GM23338 (cell line): ENCODE results near the gene CCT2. TPM values are rescaled to one million over a fixed set of nuclear protein-coding genes. Genes with fewer than 3 reads are reported as not detected.

Experiments used
- ATAC-seq: fragments of 200-7000 bp; cut with Tn5 transposase; 3 replicates; pipeline ENCODE4 v1.9.1; 2020
- DNase-seq: peaks from one replicate; pipeline ENCODE4 v3.0.0-alpha.2; 2015; ENCODE audit warnings: low spot score
- H2AFZ ChIP-seq: fragments of 200-600 bp; sonication (generic); 2 replicates; pipeline ENCODE4 v1.8.0; 2016; ENCODE audit warnings: antibody characterized with exemption, mild to moderate bottlenecking, moderate library complexity
- H3F3A ChIP-seq: fragments of 200-600 bp; sonication (generic); replicated peaks from 2 replicates; pipeline ENCODE4 v1.8.0; 2017; ENCODE audit warnings: antibody characterized with exemption, mixed run types, low read depth
- H3K27ac ChIP-seq: fragments of 200-600 bp; sonication (generic); 2 replicates; pipeline ENCODE4 v1.6.1; 2016; ENCODE audit warnings: low read depth
- H3K27me3 ChIP-seq: fragments of 200-600 bp; sonication (generic); 2 replicates; pipeline ENCODE4 v1.8.0; 2016; ENCODE audit warnings: mild to moderate bottlenecking, mixed run types, moderate library complexity; ENCODE audit not compliant: insufficient read depth
- H3K36me3 ChIP-seq: fragments of 200-600 bp; sonication (generic); 2 replicates; pipeline ENCODE4 v1.8.0; 2016; ENCODE audit warnings: mild to moderate bottlenecking; ENCODE audit not compliant: insufficient read depth
- H3K4me1 ChIP-seq: fragments of 200-600 bp; sonication (generic); 2 replicates; pipeline ENCODE4 v1.8.0; 2016; ENCODE audit warnings: mild to moderate bottlenecking, moderate library complexity; ENCODE audit not compliant: insufficient read depth
- H3K4me2 ChIP-seq: fragments of 200-600 bp; sonication (generic); 2 replicates; pipeline ENCODE4 v1.7.1; 2017; ENCODE audit warnings: mixed run types
- H3K4me3 ChIP-seq: fragments of 200-600 bp; sonication (generic); 2 replicates; pipeline ENCODE4 v1.6.1; 2016; ENCODE audit warnings: mixed run types
- H3K79me2 ChIP-seq: fragments of 200-600 bp; sonication (generic); replicated peaks from 2 replicates; pipeline ENCODE4 v1.8.0; 2017; ENCODE audit warnings: mild to moderate bottlenecking; ENCODE audit not compliant: insufficient read depth
- H3K9me2 ChIP-seq: fragments of 200-600 bp; sonication (generic); 2 replicates; pipeline ENCODE4 v1.8.0; 2017; ENCODE audit not compliant: insufficient read depth
- H4K20me1 ChIP-seq: fragments of 200-600 bp; sonication (generic); replicated peaks from 2 replicates; pipeline ENCODE4 v1.8.0; 2017; ENCODE audit warnings: mild to moderate bottlenecking; ENCODE audit not compliant: insufficient read depth
- H3K27ac Mint-ChIP-seq: 2 replicates; pipeline ENCODE4 v1.8.0; 2020; ENCODE audit warnings: inconsistent platforms, mild to moderate bottlenecking, moderate library complexity, mixed read lengths
- H3K27me3 Mint-ChIP-seq: 3 replicates; pipeline ENCODE4 v1.8.0; 2022; ENCODE audit warnings: low read depth, mild to moderate bottlenecking, moderate library complexity, mixed read lengths, inconsistent platforms; ENCODE audit not compliant: insufficient read depth, poor library complexity
- H3K36me3 Mint-ChIP-seq: 3 replicates; pipeline ENCODE4 v1.8.0; 2021; ENCODE audit warnings: low read depth, mild to moderate bottlenecking, inconsistent platforms, moderate library complexity, mixed read lengths
- H3K4me1 Mint-ChIP-seq: 3 replicates; pipeline ENCODE4 v1.8.0; 2020; ENCODE audit warnings: mild to moderate bottlenecking, inconsistent platforms, mixed read lengths
- H3K4me3 Mint-ChIP-seq: 3 replicates; pipeline ENCODE4 v1.8.0; 2021; ENCODE audit warnings: moderate library complexity, mild to moderate bottlenecking, inconsistent platforms, mixed read lengths
- H3K9me3 Mint-ChIP-seq: 3 replicates; pipeline ENCODE4 v1.8.0; 2020; ENCODE audit warnings: moderate library complexity, mild to moderate bottlenecking, inconsistent platforms, mixed read lengths
- JUNB ChIP-seq: IDR thresholded peaks from one replicate; pipeline ENCODE4 v1.6.1; 2016; ENCODE audit warnings: antibody characterized with exemption; ENCODE audit not compliant: unreplicated experiment
- NANOG ChIP-seq: IDR thresholded peaks from 2 replicates; pipeline ENCODE4 v1.6.1; 2016; ENCODE audit warnings: antibody characterized with exemption, borderline replicate concordance
- POLR2AphosphoS5 ChIP-seq: IDR thresholded peaks from 2 replicates; pipeline ENCODE4 v1.6.1; 2016; ENCODE audit warnings: antibody characterized with exemption, low read depth
- STAT1 ChIP-seq: IDR thresholded peaks from one replicate; pipeline ENCODE4 v1.6.1; 2016; ENCODE audit warnings: antibody characterized with exemption; ENCODE audit not compliant: unreplicated experiment
- ZNF114 ChIP-seq: fragments of 250-450 bp; sonication (Bioruptor Pico); IDR thresholded peaks from 2 replicates; pipeline ENCODE4 v1.5.0; 2020; ENCODE audit warnings: mild to moderate bottlenecking, moderate library complexity
- ZNF331 ChIP-seq: fragments of 250-450 bp; sonication (Bioruptor Pico); IDR thresholded peaks from 2 replicates; pipeline ENCODE4 v1.5.0; 2020; ENCODE audit warnings: low read depth, mild to moderate bottlenecking, moderate library complexity
- polyA plus RNA-seq: library from polyadenylated mRNA; unstranded; fragments of >200 nt; fragmentation: Nextera tagmentation; extraction: Ambion mirVana; gene quantifications from 2 replicates; pipeline ENCODE4 v1.2.1, GENCODE V29; 2016
- total RNA-seq: library from RNA; depleted of rRNA; stranded (reverse); fragments of >200 nt; shearing (Covaris generic); gene quantifications from 2 replicates; pipeline ENCODE4 v1.2.3, GENCODE V29; 2014
- TF ChIP-seq, protein P1 (sequence below): fragments of 250-450 bp; sonication (Bioruptor Pico); IDR thresholded peaks from 2 replicates; pipeline ENCODE4 v1.5.0; 2020; ENCODE audit warnings: mild to moderate bottlenecking, moderate library complexity
- TF ChIP-seq, protein P2 (sequence below): IDR thresholded peaks from one replicate; pipeline ENCODE4 v1.6.1; 2018; ENCODE audit warnings: antibody characterized with exemption; ENCODE audit not compliant: unreplicated experiment

The CCT2 gene
- total and polyA plus RNA-seq, 2 experiments from 2014 or later = 434 to 778 TPM

DNA sequence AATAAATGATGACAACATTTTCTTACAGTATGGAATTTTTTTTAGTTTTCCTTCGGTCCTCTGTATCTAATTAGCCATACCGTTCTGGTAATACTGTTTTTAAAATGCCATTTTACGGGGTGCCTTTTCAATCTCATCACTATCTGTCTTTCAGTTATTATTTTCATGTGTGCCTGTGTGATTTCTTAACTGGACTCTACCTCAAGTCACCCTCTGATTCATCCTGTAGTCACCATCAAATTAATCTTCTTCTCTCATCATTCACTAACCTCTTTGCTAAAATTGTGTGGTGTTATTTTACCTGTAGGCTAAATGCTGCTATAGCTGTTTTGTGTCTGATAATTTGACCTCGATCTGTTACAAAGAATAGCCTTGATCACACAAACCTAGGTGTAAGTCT is 16.0 kb upstream of the CCT2 start:
- no peaks in the 10 kb centered on the region for H3K9me2 ChIP-seq
- H3K27me3 Mint-ChIP-seq = no peaks in the 10 kb centered on the region
- peaks cover 13% of the 10 kb centered on the region; the same call in 1 of the 2 replicates for H3K36me3 ChIP-seq
- H4K20me1 ChIP-seq = no peaks in the 10 kb centered on the region; the same call in 1 of the 2 replicates
- no peaks in the 10 kb centered on the region for H3K9me3 Mint-ChIP-seq
- no peak overlapping the region for H3K27ac Mint-ChIP-seq
- H3K4me1 ChIP-seq = no peaks in the 10 kb centered on the region
- H3K4me3 Mint-ChIP-seq = no peak overlapping the region
- H3K27ac ChIP-seq = 0 out of 2 replicates have a peak overlapping the region, but pooled peaks have one; percentile 57
- peaks cover 22% of the 10 kb centered on the region for H3K36me3 Mint-ChIP-seq
- ATAC-seq = no peak
- TF ChIP-seq, protein P1, sequence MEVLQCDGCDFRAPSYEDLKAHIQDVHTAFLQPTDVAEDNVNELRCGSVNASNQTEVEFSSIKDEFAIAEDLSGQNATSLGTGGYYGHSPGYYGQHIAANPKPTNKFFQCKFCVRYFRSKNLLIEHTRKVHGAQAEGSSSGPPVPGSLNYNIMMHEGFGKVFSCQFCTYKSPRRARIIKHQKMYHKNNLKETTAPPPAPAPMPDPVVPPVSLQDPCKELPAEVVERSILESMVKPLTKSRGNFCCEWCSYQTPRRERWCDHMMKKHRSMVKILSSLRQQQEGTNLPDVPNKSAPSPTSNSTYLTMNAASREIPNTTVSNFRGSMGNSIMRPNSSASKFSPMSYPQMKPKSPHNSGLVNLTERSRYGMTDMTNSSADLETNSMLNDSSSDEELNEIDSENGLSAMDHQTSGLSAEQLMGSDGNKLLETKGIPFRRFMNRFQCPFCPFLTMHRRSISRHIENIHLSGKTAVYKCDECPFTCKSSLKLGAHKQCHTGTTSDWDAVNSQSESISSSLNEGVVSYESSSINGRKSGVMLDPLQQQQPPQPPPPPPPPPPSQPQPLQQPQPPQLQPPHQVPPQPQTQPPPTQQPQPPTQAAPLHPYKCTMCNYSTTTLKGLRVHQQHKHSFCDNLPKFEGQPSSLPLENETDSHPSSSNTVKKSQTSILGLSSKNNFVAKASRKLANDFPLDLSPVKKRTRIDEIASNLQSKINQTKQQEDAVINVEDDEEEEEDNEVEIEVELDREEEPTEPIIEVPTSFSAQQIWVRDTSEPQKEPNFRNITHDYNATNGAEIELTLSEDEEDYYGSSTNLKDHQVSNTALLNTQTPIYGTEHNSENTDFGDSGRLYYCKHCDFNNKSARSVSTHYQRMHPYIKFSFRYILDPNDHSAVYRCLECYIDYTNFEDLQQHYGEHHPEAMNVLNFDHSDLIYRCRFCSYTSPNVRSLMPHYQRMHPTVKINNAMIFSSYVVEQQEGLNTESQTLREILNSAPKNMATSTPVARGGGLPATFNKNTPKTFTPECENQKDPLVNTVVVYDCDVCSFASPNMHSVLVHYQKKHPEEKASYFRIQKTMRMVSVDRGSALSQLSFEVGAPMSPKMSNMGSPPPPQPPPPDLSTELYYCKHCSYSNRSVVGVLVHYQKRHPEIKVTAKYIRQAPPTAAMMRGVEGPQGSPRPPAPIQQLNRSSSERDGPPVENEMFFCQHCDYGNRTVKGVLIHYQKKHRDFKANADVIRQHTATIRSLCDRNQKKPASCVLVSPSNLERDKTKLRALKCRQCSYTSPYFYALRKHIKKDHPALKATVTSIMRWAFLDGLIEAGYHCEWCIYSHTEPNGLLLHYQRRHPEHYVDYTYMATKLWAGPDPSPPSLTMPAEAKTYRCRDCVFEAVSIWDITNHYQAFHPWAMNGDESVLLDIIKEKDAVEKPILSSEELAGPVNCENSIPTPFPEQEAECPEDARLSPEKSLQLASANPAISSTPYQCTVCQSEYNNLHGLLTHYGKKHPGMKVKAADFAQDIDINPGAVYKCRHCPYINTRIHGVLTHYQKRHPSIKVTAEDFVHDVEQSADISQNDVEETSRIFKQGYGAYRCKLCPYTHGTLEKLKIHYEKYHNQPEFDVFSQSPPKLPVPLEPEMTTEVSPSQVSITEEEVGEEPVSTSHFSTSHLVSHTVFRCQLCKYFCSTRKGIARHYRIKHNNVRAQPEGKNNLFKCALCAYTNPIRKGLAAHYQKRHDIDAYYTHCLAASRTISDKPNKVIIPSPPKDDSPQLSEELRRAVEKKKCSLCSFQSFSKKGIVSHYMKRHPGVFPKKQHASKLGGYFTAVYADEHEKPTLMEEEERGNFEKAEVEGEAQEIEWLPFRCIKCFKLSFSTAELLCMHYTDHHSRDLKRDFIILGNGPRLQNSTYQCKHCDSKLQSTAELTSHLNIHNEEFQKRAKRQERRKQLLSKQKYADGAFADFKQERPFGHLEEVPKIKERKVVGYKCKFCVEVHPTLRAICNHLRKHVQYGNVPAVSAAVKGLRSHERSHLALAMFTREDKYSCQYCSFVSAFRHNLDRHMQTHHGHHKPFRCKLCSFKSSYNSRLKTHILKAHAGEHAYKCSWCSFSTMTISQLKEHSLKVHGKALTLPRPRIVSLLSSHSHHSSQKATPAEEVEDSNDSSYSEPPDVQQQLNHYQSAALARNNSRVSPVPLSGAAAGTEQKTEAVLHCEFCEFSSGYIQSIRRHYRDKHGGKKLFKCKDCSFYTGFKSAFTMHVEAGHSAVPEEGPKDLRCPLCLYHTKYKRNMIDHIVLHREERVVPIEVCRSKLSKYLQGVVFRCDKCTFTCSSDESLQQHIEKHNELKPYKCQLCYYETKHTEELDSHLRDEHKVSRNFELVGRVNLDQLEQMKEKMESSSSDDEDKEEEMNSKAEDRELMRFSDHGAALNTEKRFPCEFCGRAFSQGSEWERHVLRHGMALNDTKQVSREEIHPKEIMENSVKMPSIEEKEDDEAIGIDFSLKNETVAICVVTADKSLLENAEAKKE = no peak
- TF ChIP-seq, protein P2, sequence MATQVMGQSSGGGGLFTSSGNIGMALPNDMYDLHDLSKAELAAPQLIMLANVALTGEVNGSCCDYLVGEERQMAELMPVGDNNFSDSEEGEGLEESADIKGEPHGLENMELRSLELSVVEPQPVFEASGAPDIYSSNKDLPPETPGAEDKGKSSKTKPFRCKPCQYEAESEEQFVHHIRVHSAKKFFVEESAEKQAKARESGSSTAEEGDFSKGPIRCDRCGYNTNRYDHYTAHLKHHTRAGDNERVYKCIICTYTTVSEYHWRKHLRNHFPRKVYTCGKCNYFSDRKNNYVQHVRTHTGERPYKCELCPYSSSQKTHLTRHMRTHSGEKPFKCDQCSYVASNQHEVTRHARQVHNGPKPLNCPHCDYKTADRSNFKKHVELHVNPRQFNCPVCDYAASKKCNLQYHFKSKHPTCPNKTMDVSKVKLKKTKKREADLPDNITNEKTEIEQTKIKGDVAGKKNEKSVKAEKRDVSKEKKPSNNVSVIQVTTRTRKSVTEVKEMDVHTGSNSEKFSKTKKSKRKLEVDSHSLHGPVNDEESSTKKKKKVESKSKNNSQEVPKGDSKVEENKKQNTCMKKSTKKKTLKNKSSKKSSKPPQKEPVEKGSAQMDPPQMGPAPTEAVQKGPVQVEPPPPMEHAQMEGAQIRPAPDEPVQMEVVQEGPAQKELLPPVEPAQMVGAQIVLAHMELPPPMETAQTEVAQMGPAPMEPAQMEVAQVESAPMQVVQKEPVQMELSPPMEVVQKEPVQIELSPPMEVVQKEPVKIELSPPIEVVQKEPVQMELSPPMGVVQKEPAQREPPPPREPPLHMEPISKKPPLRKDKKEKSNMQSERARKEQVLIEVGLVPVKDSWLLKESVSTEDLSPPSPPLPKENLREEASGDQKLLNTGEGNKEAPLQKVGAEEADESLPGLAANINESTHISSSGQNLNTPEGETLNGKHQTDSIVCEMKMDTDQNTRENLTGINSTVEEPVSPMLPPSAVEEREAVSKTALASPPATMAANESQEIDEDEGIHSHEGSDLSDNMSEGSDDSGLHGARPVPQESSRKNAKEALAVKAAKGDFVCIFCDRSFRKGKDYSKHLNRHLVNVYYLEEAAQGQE = no peak
- TF ChIP-seq POLR2AphosphoS5 (no peak), JUNB (no peak), ZNF331 (CRISPR knock-in tag) (no peak), NANOG (no peak), STAT1 (no peak), ZNF114 (no peak)
- H3K4me3 ChIP-seq = no peak overlapping the region
- H3K4me1 Mint-ChIP-seq = peaks cover 2% of the 10 kb centered on the region; the same call in 2 of the 3 replicates
- H3K79me2 ChIP-seq = no peaks in the 10 kb centered on the region
- H2AFZ ChIP-seq = no peak overlapping the region
- H3K27me3 ChIP-seq = no peaks in the 10 kb centered on the region
- H3K4me2 ChIP-seq = no peak overlapping the region
- H3F3A ChIP-seq = peaks cover 5% of the 10 kb centered on the region; the same call in 1 of the 2 replicates
- no peak for DNase-seq
